ENCODE data around the gene MEIOB.

The MEIOB gene

GRCh38 chr16:1786242-1787055 lies 85.5 kb downstream of the MEIOB start:
- no peaks in the 10 kb centered on the region for H3K9me3 ChIP-seq
- peaks cover 15 to 64% (median 43%) of the 10 kb centered on the region in 3 donors for H3K36me3 ChIP-seq
- intact Hi-C loops (cut with DNase I; ENCODE audit: low total_unique reads): no loop called here
- no peak for DNase-seq
- no peak overlapping the region for H3K27ac ChIP-seq
- H3K4me3 ChIP-seq: no peak overlapping the region
- H3K27me3 ChIP-seq: no peaks in the 10 kb centered on the region
- no peak for TF ChIP-seq CTCF (IDR thresholded peaks at IDR 0.05)
- peaks cover 0 to 49% (median 24%) of the 10 kb centered on the region in 4 donors for H3K4me1 ChIP-seq

GRCh38 chr16:1785846-1786170 lies 86.2 kb downstream of the MEIOB start:
- Histone ChIP-seq H3K4me3 (no peak overlapping the region), H3K9me3 (no peaks in the 10 kb centered on the region), H3K27me3 (no peaks in the 10 kb centered on the region), H3K4me1 (peaks cover 0 to 56% (median 30%) of the 10 kb centered on the region in 4 donors), H3K36me3 (peaks cover 15 to 61% (median 41%) of the 10 kb centered on the region in 3 donors), H3K27ac (no peak overlapping the region)
- DNase-seq: no peak
- no peak for TF ChIP-seq CTCF (IDR thresholded peaks at IDR 0.05)
- intact Hi-C loops (cut with DNase I; ENCODE audit: low total_unique reads): no loop called here

- H3K36me3 ChIP-seq: peaks cover 15 to 61% (median 43%) of the 10 kb centered on the region in 3 donors
- no peaks in the 10 kb centered on the region for H3K27me3 ChIP-seq
- H3K27ac ChIP-seq: no peak overlapping the region
- peaks cover 0 to 61% (median 35%) of the 10 kb centered on the region in 4 donors for H3K4me1 ChIP-seq
- no peaks in the 10 kb centered on the region for H3K9me3 ChIP-seq
- intact Hi-C loops (cut with DNase I; ENCODE audit: low total_unique reads): loop anchor here (5.0 kb wide), 1 partner anchor 42 kb away; the partner anchor contains the start of genes FAHD1 and HAGH
- H3K4me3 ChIP-seq: no peak overlapping the region
- no peak for TF ChIP-seq CTCF (IDR thresholded peaks at IDR 0.05)
- no peak for DNase-seq
Measured at GRCh38 chr16:1784977-1785845, 86.8 kb downstream of the MEIOB start.

Data from tibial artery (tissue), 4 donors.